CD4-positive, alpha-beta T cell treated with Interleukin-10 for 1 hour (primary cell): ENCODE results near the gene SCIN.
"Not testable (repeated sequence)": the region's sequence is repeated elsewhere in the genome, so short reads cannot be mapped to it uniquely, and the experiment has no call there.

Experiments
- DNase-seq: peaks from one replicate; pipeline ENCODE4 v3.0.0-alpha.2; 2020

Gene SCIN

GRCh38 chr7:12653110-12653509 lies 82.6 kb downstream of the SCIN start:
- DNase-seq: no peak

DNA sequence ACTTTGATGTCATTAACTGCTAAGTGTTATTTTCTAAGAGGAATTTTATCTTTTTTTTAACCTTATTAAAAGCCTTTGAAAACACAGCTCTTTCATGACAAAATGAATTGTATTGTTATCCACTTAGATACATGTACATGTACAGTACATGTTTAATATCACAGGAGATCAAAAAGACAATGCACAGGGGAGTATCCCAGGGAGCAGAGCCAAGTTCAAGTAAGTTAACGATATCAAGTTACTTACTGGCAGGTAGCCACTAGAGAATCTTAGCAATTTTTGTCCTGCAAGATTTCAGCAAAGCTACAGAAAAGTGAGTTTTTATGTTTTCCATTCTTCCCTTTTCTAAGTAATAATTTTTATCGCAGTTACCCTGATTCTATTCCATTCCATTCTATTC lies 83.0 kb downstream of the SCIN start:
- DNase-seq: no peak

GRCh38 chr7:12655161-12655560 lies 84.6 kb downstream of the SCIN start:
- no peak for DNase-seq

DNA sequence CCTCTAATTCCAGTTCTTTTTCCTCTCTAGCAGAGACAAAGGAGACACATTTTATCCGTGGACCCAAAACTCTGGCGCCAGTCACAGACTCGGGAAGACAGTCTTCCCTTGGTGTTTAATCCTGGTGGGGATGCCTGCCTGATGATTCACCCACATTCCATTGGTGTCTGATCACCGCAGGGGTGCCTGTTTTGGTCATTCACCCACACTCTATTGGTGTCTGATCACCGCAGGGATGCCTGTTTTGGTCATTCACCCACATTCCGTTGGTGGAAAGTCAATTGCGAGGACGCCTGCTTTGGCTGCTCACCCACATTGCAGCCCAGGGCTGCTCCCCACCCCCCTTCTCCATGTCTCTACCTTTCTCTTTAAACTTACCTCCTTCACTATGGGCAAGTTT lies 89.9 kb downstream of the SCIN start:
- not testable (repeated sequence) for DNase-seq

DNA sequence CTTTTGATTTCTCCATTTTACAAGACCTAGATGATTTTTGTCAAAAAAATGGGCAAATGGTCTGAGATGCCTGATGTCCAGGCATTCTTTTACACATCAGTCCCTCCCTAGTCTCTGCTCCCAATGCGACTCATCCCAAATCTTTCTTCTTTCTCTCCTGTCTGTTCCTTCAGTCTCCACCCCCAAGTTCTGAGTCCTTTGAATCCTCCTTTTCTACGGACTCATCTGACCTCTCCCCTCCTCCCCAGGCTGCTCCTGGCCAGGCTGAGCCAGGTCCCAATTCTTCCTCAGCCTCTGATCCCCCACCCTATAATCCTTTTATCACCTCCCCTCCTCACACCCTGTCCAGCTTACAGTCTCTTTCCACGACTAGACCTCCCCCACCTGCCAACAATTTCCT lies 90.5 kb downstream of the SCIN start:
- DNase-seq: not testable (repeated sequence)

GRCh38 chr7:12661581-12661980 lies 91.1 kb downstream of the SCIN start:
- DNase-seq: no peak

DNA sequence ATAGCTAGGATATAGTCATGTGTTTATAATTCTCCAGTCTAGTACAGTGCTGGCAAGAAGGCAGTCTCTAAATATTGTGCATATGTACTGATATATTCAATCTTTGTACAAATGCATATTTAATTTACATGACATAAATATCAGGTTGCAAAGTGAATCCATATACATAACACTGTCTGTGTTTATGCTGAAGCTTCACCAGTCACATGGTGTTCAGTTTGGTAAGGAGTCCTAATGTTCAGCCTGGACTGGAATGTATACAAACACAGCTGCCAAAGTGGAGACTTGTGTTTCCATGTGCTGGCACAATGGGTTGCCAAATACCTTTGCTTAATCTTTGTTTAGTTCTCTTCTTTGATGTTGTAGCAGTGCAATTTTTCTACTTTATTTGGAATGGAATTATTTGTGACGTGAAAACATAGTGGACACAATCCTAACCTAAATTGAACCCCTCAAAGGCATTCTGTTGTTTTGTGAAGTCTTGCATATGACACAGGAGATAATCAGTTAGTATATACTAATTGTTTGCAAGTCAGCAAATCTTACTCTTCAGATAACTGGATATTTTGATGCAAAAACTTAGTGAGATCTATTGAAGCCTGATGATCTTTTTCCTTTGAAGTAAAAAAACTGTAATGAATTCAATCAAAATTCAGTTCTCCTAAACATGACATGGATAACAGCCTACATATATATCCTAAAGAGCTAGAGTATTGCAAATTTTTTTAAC lies 99.6 kb downstream of the SCIN start:
- DNase-seq: no peak

DNA sequence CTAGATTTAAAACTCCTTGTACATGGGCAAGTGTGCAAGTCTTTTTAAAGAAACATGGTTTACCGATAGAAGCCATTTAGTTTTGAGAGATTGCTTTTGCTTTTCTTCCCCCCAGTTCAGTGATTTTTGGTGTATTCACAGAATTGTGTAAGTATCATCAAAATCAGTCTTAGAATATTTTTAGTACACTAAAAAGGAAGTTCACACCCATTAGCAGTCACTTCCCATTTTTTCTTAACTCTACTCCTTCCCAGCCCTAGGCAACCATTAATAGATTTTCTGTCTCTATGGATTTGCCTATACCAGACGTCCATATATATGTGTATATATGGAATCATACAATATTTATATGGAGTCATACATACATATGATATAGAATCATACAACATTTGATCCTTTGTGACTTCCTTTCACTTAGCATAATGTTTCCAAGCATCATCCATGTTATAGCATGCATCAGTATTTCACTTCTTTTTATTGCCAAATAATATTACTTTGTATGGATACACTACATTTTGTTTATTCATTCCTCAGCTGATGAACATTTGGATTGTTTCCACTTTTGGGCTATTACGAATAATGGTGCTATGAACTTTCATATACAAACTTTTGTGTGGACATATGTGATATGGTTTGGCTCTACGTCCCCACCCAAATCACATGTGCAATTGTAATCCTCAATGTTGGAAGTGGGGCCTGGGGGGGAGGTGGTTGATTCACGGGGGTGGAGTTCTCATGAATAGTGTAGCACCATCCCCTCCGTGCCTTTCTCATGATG lies 100.4 kb downstream of the SCIN start:
- no peak for DNase-seq

- not testable (repeated sequence) for DNase-seq
Measured at GRCh38 chr7:12673436-12673835, 102.9 kb downstream of the SCIN start.

DNA sequence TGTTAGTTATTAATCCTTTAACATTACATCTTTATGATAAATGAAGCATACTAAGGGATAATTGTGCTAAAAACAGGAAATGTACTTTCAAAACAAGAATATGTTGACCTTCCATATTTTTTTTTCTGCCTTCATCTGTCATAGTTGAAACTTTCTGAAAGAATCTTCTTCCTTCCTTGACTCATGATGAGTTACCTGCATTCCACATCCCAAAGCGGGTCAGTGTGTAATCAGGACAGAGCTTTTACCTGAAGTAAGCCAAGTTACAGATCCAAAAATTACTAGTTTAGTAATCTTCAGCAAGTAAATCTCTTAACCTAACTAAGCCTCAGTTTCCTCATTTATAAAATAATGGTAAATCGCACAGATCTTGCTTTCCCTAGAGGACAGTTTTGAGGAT lies 103.5 kb downstream of the SCIN start:
- DNase-seq: no peak

- peak; percentile 80 for DNase-seq
Measured at GRCh38 chr7:12674861-12675260, 104.3 kb downstream of the SCIN start.

GRCh38 chr7:12683678-12684585 lies 113.4 kb downstream of the SCIN start:
- no peak for DNase-seq

GRCh38 chr7:12684733-12685132 lies 114.2 kb downstream of the SCIN start:
- DNase-seq: no peak

DNA sequence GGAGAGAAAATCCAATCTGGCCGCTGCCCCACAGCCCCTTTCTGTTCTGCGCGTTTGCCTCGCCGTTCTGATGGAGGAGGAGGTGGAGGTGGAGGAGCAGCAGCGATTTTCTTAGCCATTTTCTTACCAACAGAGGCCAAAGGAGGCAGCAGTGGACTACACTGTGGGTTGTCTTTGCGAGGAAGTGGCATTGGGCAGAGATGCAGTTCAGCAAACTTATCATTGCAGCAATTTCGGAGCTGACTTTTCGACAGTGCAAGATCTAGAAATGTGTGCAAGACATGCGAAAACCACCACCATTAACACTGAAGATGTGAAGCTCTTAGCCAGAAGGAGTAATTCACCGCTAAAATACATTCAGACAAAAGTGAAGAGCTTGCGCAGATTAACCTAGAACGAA lies 115.0 kb downstream of the SCIN start:
- DNase-seq: peak; percentile 59

- DNase-seq: peak; percentile 99
Measured at GRCh38 chr7:12686234-12686890, 115.8 kb downstream of the SCIN start.

DNA sequence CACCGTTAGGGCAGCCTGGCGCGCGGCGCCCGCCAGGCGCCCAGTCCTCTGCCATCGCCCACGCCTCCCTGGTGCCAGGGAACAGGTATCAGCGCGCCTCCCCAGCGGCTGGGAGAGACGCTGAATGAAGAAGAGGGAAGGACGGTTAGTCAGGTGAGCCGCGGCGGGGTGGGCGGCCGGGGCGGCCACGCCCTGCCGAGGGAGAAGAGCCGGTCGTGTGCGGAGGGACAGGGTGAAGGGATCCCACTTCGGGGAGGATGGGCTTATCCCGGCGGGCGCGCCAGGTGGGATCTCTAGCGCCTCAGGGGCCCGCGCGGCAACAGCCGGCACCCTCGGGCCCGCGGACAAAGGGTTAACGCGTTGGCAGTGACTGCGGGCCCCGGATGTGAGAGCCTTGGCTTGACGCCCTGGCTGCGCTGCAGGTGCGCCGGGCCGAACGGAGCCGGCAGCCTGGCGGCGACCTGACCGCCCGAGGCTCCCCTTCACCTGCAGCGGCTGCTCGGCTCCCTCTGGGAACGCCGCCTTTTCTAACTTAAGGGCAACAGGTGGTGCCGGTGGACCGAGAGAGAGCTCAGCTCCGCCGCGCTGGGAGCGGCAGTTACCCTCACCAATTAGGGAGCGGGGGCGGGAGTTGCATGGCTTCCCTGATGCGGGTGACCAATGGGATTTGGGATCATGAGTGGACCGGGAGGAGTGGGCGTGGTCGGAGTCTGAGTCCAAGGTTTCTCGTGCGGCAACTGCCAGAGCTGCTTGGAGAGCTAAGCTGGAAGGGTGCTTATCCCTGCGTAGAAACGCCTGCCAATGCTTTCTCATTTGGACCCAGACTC lies 116.6 kb downstream of the SCIN start, which contains the start of gene ARL4A:
ARL4A (plus strand) TSS at position 743 of the 827 bp plus-strand sequence. CDS start 622 bp downstream, outside the sequence.
- DNase-seq: peak; percentile 92

- DNase-seq: no peak
Measured at GRCh38 chr7:12687718-12688171, 117.2 kb downstream of the SCIN start.

DNA sequence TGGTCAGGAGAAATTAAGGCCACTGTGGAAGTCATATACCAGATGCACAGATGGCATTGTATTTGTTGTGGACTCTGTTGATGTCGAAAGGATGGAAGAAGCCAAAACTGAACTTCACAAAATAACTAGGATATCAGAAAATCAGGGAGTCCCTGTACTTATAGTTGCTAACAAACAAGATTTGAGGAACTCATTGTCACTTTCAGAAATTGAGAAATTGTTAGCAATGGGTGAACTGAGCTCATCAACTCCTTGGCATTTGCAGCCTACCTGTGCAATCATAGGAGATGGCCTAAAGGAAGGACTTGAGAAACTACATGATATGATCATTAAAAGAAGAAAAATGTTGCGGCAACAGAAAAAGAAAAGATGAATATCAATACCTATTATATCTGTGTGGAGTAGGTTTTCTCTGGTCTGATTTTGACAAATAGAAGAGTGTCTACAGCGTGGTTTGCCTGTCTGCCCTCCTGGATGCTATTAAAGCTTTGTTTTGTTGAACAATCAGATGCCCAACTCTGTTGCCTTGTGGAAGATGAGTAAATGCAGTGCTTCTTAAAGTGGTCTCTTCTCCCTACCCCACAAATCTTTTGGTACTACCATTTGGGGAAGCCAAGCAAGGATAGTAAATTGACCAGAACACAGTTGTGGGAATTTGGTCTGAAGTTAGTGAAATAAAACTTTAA lies 118.1 kb downstream of the SCIN start:
- DNase-seq: not testable (repeated sequence)

- no peak for DNase-seq
Measured at GRCh38 chr7:12689451-12689850, 118.9 kb downstream of the SCIN start.

GRCh38 chr7:12690041-12690878 lies 119.7 kb downstream of the SCIN start:
- DNase-seq: no peak
